Kidney capillary endothelial cell (primary cell): ENCODE results near the gene OSBPL6.
"Not testable (repeated sequence)": the region's sequence is repeated elsewhere in the genome, so short reads cannot be mapped to it uniquely, and the experiment has no call there.

Experiments
- DNase-seq: peaks from one replicate; pipeline ENCODE4 v3.0.0-alpha.2; 2018; ENCODE audit warnings: low spot score

The OSBPL6 gene

GRCh38 chr2:178357704-178358103 is 163.4 kb downstream of the OSBPL6 start:
- DNase-seq, result not testable (repeated sequence)

- no peak for DNase-seq
Observed at GRCh38 chr2:178359192-178359912, 165.0 kb downstream of the OSBPL6 start.

GRCh38 chr2:178361588-178361987 is 167.3 kb downstream of the OSBPL6 start:
- DNase-seq, result no peak

- DNase-seq, result no peak
Observed at GRCh38 chr2:178363252-178363651, 168.9 kb downstream of the OSBPL6 start.

- DNase-seq, result no peak
Observed at GRCh38 chr2:178365116-178365515, 170.8 kb downstream of the OSBPL6 start.

GRCh38 chr2:178366412-178366811 is 172.1 kb downstream of the OSBPL6 start:
- no peak for DNase-seq

- DNase-seq, result no peak
Observed at GRCh38 chr2:178367344-178367743, 173.0 kb downstream of the OSBPL6 start.

GRCh38 chr2:178374865-178375264 is 180.6 kb downstream of the OSBPL6 start:
- DNase-seq, result no peak

GRCh38 chr2:178377046-178377445 is 182.7 kb downstream of the OSBPL6 start:
- no peak for DNase-seq

- DNase-seq, result no peak
Observed at GRCh38 chr2:178379162-178380004, 185.1 kb downstream of the OSBPL6 start.

- DNase-seq, result no peak
Observed at GRCh38 chr2:178380763-178381162, 186.5 kb downstream of the OSBPL6 start.

GRCh38 chr2:178383718-178384117 is 189.4 kb downstream of the OSBPL6 start:
- no peak for DNase-seq

GRCh38 chr2:178385595-178386148 is 191.4 kb downstream of the OSBPL6 start:
- DNase-seq, result no peak

- no peak for DNase-seq
Observed at GRCh38 chr2:178386986-178387597, 192.8 kb downstream of the OSBPL6 start.

GRCh38 chr2:178388287-178388686 is 194.0 kb downstream of the OSBPL6 start:
- no peak for DNase-seq

GRCh38 chr2:178391701-178392100 is 197.4 kb downstream of the OSBPL6 start:
- no peak for DNase-seq

- no peak for DNase-seq
Observed at GRCh38 chr2:178392215-178392614, 197.9 kb downstream of the OSBPL6 start.

- DNase-seq, result no peak
Observed at GRCh38 chr2:178394859-178395258, 200.5 kb downstream of the OSBPL6 start.

GRCh38 chr2:178395295-178395694 is 201.0 kb downstream of the OSBPL6 start:
- no peak for DNase-seq

- DNase-seq, result no peak
Observed at GRCh38 chr2:178395941-178396570, 201.7 kb downstream of the OSBPL6 start.

GRCh38 chr2:178397002-178397605 is 202.8 kb downstream of the OSBPL6 start:
- DNase-seq, result peak; percentile 58

GRCh38 chr2:178401994-178402437 is 207.7 kb downstream of the OSBPL6 start:
- DNase-seq, result no peak
